H9 (cell line): ENCODE results near the gene TRAK2. TPM values are rescaled to one million over a fixed set of nuclear protein-coding genes. Genes with fewer than 3 reads are reported as not detected.
A peak's percentile ranks its signal among the peaks of the same experiment; 100 is the strongest.

Experiments used
- DNase-seq: peaks from one replicate; pipeline ENCODE4 v3.0.0-alpha.2; 2017
- H2AFZ ChIP-seq: one replicate; pipeline ENCODE4 v1.6.1; 2013; ENCODE audit warnings: mild to moderate bottlenecking, low read length, control low read depth, moderate library complexity
- H2AK5ac ChIP-seq: 2 replicates; pipeline ENCODE4 v1.6.1; 2013; ENCODE audit warnings: low read length, control low read depth, mixed read lengths; ENCODE audit not compliant: insufficient read length
- H2BK120ac ChIP-seq: one replicate; pipeline ENCODE4 v1.6.1; 2013; ENCODE audit warnings: low read depth, mild to moderate bottlenecking, low read length, control low read depth, inconsistent platforms; ENCODE audit not compliant: poor library complexity, severe bottlenecking
- H2BK12ac ChIP-seq: 2 replicates; pipeline ENCODE4 v1.6.1; 2013; ENCODE audit warnings: low read length, control low read depth, mixed read lengths, low read depth; ENCODE audit not compliant: insufficient read length
- H2BK15ac ChIP-seq: 2 replicates; pipeline ENCODE4 v1.6.1; 2013; ENCODE audit warnings: low read depth, low read length, control low read depth
- H2BK20ac ChIP-seq: one replicate; pipeline ENCODE4 v1.6.1; 2013; ENCODE audit warnings: low read depth, mild to moderate bottlenecking, low read length, control low read depth, inconsistent platforms; ENCODE audit not compliant: poor library complexity, severe bottlenecking
- H2BK5ac ChIP-seq: 2 replicates; pipeline ENCODE4 v1.6.1; 2013; ENCODE audit warnings: low read length, control low read depth, mixed read lengths; ENCODE audit not compliant: insufficient read length
- H3K14ac ChIP-seq: 2 replicates; pipeline ENCODE4 v1.6.1; 2013; ENCODE audit warnings: low read length, control low read depth; ENCODE audit not compliant: insufficient read depth
- H3K18ac ChIP-seq: 2 replicates; pipeline ENCODE4 v1.6.1; 2013; ENCODE audit warnings: low read depth, mild to moderate bottlenecking, mixed read lengths, low read length, control low read depth; ENCODE audit not compliant: insufficient read length
- H3K23ac ChIP-seq: 2 replicates; pipeline ENCODE4 v1.6.1; 2013; ENCODE audit warnings: low read length, control low read depth, mixed read lengths, low read depth; ENCODE audit not compliant: insufficient read length
- H3K23me2 ChIP-seq: 2 replicates; pipeline ENCODE4 v1.6.1; 2013; ENCODE audit warnings: low read depth, mild to moderate bottlenecking, mixed read lengths, low read length, control low read depth; ENCODE audit not compliant: insufficient read length, poor library complexity, severe bottlenecking
- H3K27ac ChIP-seq: 2 replicates; pipeline ENCODE4 v1.5.1; 2013; ENCODE audit warnings: low read length, control low read depth, mixed read lengths, low read depth; ENCODE audit not compliant: insufficient read length
- H3K27me3 ChIP-seq: 2 replicates; pipeline ENCODE4 v1.6.1; 2013; ENCODE audit warnings: low read length, control low read depth, inconsistent platforms; ENCODE audit not compliant: insufficient read depth
- H3K4ac ChIP-seq: 2 replicates; pipeline ENCODE4 v1.6.1; 2013; ENCODE audit warnings: low read depth, mild to moderate bottlenecking, control low read depth, inconsistent platforms, low read length, moderate library complexity
- H3K4me1 ChIP-seq: 2 replicates; pipeline ENCODE4 v1.6.1; 2013; ENCODE audit warnings: low read length, control low read depth, inconsistent platforms; ENCODE audit not compliant: insufficient read depth
- H3K4me2 ChIP-seq: 2 replicates; pipeline ENCODE4 v1.6.1; 2013; ENCODE audit warnings: low read length, control low read depth, mixed read lengths; ENCODE audit not compliant: insufficient read length, insufficient read depth
- H3K56ac ChIP-seq: 2 replicates; pipeline ENCODE4 v1.6.1; 2013; ENCODE audit warnings: low read depth, mild to moderate bottlenecking, mixed read lengths, low read length, control low read depth; ENCODE audit not compliant: insufficient read length
- H3K79me1 ChIP-seq: 2 replicates; pipeline ENCODE4 v1.6.1; 2013; ENCODE audit warnings: low read depth, mild to moderate bottlenecking, moderate library complexity, low read length, control low read depth, inconsistent platforms; ENCODE audit not compliant: insufficient read depth, poor library complexity, severe bottlenecking
- H3K79me2 ChIP-seq: 2 replicates; pipeline ENCODE4 v1.6.1; 2013; ENCODE audit warnings: low read length, control low read depth, inconsistent platforms; ENCODE audit not compliant: insufficient read depth
- H3K9ac ChIP-seq: 2 replicates; pipeline ENCODE4 v1.6.1; 2013; ENCODE audit warnings: low read length, control low read depth, mixed read lengths; ENCODE audit not compliant: insufficient read length; ENCODE audit errors: extremely low read depth
- H3K9me3 ChIP-seq: one replicate; pipeline ENCODE4 v1.6.1; 2013; ENCODE audit warnings: low read depth, low read length, inconsistent platforms; ENCODE audit not compliant: control insufficient read depth
- H3T11ph ChIP-seq: one replicate; pipeline ENCODE4 v1.6.1; 2013; ENCODE audit warnings: mild to moderate bottlenecking, low read length, control low read depth, inconsistent platforms
- H4K20me1 ChIP-seq: one replicate; pipeline ENCODE4 v1.6.1; 2013; ENCODE audit not compliant: control insufficient read depth, insufficient read length, insufficient read depth
- H4K5ac ChIP-seq: 2 replicates; pipeline ENCODE4 v1.6.1; 2013; ENCODE audit warnings: low read depth, mild to moderate bottlenecking, mixed read lengths, low read length, control low read depth; ENCODE audit not compliant: insufficient read length
- H4K8ac ChIP-seq: replicated peaks from 2 replicates; pipeline ENCODE4 v1.6.1; 2013; ENCODE audit warnings: low read length, control low read depth, mixed read lengths, low read depth; ENCODE audit not compliant: insufficient read length
- H4K91ac ChIP-seq: 2 replicates; pipeline ENCODE4 v1.6.1; 2013; ENCODE audit warnings: low read depth, mild to moderate bottlenecking, moderate library complexity, mixed read lengths, low read length, control low read depth; ENCODE audit not compliant: insufficient read length
- H3K27ac Mint-ChIP-seq, 3 experiments: 2 replicates in 2 of 3; 3 replicates in 1 of 3; pipeline ENCODE4 v1.8.0; 2020 to 2021; ENCODE audit warnings: mixed read lengths in 3 of 3, mild to moderate bottlenecking in 1 of 3, moderate library complexity in 1 of 3
- H3K27me3 Mint-ChIP-seq: 2 replicates; pipeline ENCODE4 v1.8.0; 2021; ENCODE audit warnings: low read depth, mild to moderate bottlenecking, moderate library complexity, mixed read lengths
- H3K36me3 Mint-ChIP-seq, 3 experiments: 2 replicates in 2 of 3; 3 replicates in 1 of 3; pipeline ENCODE4 v1.8.0; 2020 to 2021; ENCODE audit warnings: low read depth in 3 of 3, mixed read lengths in 3 of 3; ENCODE audit not compliant: insufficient read depth in 1 of 3
- H3K4me1 Mint-ChIP-seq, 2 experiments: 2 replicates each; pipeline ENCODE4 v1.8.0; 2020; ENCODE audit warnings: mixed read lengths in 2 of 2
- H3K4me3 Mint-ChIP-seq, 2 experiments: 2 replicates in 1 of 2; 3 replicates in 1 of 2; pipeline ENCODE4 v1.8.0; 2020 to 2021; ENCODE audit warnings: mild to moderate bottlenecking in 2 of 2, mixed read lengths in 2 of 2, moderate library complexity in 1 of 2
- H3K9me3 Mint-ChIP-seq, 2 experiments: 2 replicates in 1 of 2; 3 replicates in 1 of 2; pipeline ENCODE4 v1.8.0; 2020; ENCODE audit warnings: mild to moderate bottlenecking in 2 of 2, mixed read lengths in 2 of 2, moderate library complexity in 1 of 2
- WGBS: extraction: QIAGEN DNeasy Blood & Tissue Kit; methylation state at CpG from one replicate; pipeline ENCODE4 v1.1.7; 2013; ENCODE audit warnings: missing lambda C conversion rate, low lambda C conversion rate, mixed read lengths; ENCODE audit not compliant: insufficient read length; ENCODE audit errors: extremely low coverage; 5-methylcytosine and 5-hydroxymethylcytosine counted together
- total RNA-seq: library from RNA; stranded (reverse); gene quantifications from 2 replicates; pipeline ENCODE4 v1.2.1, GENCODE V29; 2021
- TF ChIP-seq, protein P1 (sequence below): fragments of 200-600 bp; sonication (generic); conservative IDR thresholded peaks from 3 replicates; pipeline ENCODE4 v1.8.0; 2021; ENCODE audit warnings: antibody characterized with exemption, mild to moderate bottlenecking

TRAK2 gene
- total RNA-seq, 1 experiment from 2014 or later: 14.2 TPM

DNA sequence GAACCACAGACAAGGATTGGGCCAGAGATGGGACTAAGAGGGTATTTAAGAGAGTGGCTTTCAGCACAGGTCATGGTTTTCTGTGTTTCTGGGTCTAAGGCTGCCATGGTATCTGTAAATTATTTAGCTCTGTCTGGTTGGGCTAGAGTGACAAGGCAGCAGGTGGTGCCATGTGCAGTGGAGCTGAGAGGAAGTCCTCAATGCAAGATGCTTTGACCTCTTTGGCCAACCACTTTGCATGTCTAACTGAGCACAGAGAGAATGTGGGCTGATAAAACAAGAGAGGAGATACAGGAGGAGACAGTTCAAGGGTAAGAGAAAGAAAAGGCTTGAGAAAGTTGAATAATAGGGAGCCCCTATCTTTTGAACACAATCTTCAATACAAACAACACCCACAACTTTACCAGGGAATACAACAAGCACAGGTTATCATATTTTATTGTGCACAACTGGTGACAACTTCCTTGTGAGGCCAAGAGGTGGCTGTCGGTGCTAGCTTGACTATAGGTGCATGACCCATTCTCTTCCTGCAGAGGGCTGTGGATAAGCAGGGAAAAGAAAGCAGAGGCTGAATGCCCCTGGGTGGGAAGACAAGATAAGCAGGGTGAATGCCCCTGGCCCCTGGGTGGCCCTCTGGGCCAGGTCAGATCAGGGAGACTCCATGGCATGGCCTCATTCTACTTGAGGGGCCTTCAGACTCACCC lies 106.4 kb downstream of the TRAK2 start:
- no peak overlapping the region for H3T11ph ChIP-seq
- no peak overlapping the region for H3K4ac ChIP-seq
- no peak overlapping the region for H2BK12ac ChIP-seq
- H3K4me2 ChIP-seq: no peak overlapping the region
- no peak for DNase-seq
- Mint-ChIP-seq H3K9me3 (no peaks in the 10 kb centered on the region; a peak in 1 of 5 replicates), H3K4me3 (no peak overlapping the region), H3K36me3 (no peaks in the 10 kb centered on the region), H3K4me1 (peaks cover 7 to 14% of the 10 kb centered on the region in 2 experiments; a peak in 3 of 4 replicates), H3K27ac (no peak overlapping the region), H3K27me3 (no peaks in the 10 kb centered on the region)
- no peak overlapping the region for H2BK20ac ChIP-seq
- WGBS: no CpG with 5 or more reads among the region's 1 CpG
- H3K27ac ChIP-seq: no peak overlapping the region
- no peaks in the 10 kb centered on the region for H3K23me2 ChIP-seq
- no peak overlapping the region for H2BK5ac ChIP-seq
- no peak overlapping the region for H4K8ac ChIP-seq
- no peak overlapping the region for H4K5ac ChIP-seq
- H2AK5ac ChIP-seq: no peak overlapping the region
- H4K20me1 ChIP-seq: no peaks in the 10 kb centered on the region
- H3K9ac ChIP-seq: no peak overlapping the region
- no peaks in the 10 kb centered on the region for H3K79me1 ChIP-seq
- H4K91ac ChIP-seq: no peak overlapping the region
- no peaks in the 10 kb centered on the region for H3K27me3 ChIP-seq
- no peak overlapping the region for H2BK120ac ChIP-seq
- no peak overlapping the region for H3K56ac ChIP-seq
- no peaks in the 10 kb centered on the region for H3K79me2 ChIP-seq
- no peak overlapping the region for H2AFZ ChIP-seq
- TF ChIP-seq, protein P1, sequence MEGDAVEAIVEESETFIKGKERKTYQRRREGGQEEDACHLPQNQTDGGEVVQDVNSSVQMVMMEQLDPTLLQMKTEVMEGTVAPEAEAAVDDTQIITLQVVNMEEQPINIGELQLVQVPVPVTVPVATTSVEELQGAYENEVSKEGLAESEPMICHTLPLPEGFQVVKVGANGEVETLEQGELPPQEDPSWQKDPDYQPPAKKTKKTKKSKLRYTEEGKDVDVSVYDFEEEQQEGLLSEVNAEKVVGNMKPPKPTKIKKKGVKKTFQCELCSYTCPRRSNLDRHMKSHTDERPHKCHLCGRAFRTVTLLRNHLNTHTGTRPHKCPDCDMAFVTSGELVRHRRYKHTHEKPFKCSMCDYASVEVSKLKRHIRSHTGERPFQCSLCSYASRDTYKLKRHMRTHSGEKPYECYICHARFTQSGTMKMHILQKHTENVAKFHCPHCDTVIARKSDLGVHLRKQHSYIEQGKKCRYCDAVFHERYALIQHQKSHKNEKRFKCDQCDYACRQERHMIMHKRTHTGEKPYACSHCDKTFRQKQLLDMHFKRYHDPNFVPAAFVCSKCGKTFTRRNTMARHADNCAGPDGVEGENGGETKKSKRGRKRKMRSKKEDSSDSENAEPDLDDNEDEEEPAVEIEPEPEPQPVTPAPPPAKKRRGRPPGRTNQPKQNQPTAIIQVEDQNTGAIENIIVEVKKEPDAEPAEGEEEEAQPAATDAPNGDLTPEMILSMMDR: peak; percentile 53
- no peak overlapping the region for H3K18ac ChIP-seq
- no peak overlapping the region for H3K23ac ChIP-seq
- no peaks in the 10 kb centered on the region for H3K9me3 ChIP-seq
- no peaks in the 10 kb centered on the region for H3K4me1 ChIP-seq
- H3K14ac ChIP-seq: no peak overlapping the region
- H2BK15ac ChIP-seq: no peak overlapping the region
